ENCODE data around the gene FGF18. TPM values are rescaled to one million over a fixed set of nuclear protein-coding genes. Genes with fewer than 3 reads are reported as not detected.
A peak's percentile ranks its signal among the peaks of the same experiment; 100 is the strongest.
"Not testable (repeated sequence)": the region's sequence is repeated elsewhere in the genome, so short reads cannot be mapped to it uniquely, and the experiment has no call there.

Gene FGF18
- total RNA-seq, 1 experiment from 2014 or later = 0.06 TPM

DNA sequence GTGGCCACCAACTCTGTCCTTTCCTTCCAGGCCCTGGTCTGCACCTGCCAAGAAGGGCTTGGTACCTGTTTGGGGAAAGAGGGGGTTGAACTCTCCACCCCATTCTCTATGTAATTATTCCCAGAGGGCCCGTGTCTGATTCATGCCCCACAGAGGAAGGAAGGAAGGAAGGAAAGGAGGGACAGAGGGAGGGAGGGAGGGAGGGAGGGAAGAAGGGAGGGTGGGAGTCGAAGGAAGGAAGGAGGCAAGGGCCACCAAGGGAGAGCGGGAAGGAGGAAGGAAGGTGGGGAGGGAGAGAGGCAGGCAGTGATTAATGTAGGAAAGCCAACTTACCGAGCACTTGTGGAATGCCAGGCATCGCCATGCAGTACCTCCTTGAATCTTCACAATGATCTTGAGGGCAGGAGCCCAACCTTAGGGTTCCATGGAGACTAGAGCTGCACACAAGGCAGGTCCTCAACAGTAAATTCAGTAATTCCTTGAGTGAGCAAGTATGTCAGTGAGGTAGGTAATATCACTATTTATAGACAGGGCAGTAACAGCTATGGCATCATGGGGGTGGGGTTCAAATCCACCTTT is 75.8 kb downstream of the FGF18 start:
- peak; percentile 22 for DNase-seq (ENCODE audit: low read depth)

DNA sequence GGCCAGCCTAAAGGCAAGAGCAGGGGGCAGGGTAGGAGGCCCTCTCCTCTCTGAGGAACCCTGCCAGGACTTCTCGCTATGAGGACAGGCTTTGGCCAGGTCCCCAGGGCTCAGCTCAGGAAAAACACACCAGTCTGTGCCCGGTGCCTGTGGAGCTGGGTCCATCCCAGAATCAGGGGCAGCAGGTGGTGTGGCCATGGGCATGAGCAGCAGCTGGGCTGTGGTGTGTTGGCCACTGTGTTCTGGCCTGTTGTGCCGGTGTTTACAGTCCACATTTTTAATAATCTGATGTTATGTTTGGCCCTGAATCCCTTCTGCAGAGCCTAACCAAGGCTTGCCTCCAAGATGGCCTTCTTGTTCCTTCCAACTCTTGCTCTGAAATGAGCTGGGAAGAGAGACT is 77.0 kb downstream of the FGF18 start:
- peak; percentile 21 for DNase-seq (ENCODE audit: low read depth)

DNA sequence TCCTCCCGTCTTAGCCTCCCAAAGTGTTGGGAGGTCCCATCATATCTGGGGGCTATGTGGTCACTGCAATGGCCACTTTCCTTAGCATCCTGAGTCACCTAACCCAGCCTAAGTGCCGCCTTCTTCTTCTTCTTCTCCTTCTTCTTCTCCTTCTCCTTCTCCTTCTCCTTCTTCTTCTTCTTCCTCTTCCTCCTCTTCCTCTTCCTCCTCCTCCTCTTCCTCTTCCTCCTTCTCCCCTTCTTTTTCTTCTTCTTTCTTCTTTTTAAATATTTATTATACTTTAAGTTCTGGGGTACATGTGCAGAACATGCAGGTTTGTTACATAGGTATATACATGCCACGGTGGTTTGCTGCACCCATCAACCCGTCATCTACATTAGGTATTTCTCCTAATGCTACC is 78.0 kb downstream of the FGF18 start:
- not testable (repeated sequence) for DNase-seq (ENCODE audit: low read depth)

DNA sequence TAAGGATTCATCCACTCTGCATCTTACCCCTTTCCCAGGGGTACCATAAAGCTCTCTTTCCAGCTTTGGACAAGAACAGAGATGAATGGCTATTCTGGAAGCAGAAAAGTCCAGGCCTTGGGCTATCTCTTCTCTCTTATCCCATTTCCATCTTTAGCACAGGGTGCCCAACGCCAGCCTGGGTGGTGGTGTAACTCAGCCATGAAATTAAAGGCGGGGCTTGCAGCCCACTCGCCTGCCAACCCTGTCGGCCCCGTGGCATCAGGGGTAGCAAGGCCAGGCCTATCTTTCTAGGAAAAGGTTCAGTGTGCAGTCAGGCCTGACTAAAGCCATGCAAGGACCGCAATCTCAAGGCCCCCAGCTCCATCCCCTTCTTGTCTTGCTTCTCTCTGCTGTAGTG is 78.7 kb downstream of the FGF18 start:
- DNase-seq (ENCODE audit: low read depth) = no peak

DNA sequence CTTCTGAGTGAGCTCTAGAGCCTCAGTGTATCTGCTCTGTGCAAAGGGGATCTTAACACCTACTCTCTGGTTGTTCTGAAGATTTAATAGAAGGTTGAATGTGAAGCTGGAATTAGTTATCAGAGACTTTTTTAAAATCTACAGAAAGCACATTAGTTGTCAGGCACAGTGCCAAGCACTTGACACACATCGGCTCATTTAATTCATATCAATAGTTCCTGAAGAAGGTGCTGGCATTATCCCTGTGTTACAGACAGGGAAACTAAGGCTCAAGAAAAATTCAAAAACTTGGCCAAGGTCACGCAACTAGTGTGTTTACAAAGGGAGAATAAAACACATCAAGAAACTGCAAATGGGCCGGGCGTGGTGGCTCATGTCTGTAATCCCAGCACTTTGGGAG is 80.2 kb downstream of the FGF18 start:
- no peak for DNase-seq (ENCODE audit: low read depth)

DNA sequence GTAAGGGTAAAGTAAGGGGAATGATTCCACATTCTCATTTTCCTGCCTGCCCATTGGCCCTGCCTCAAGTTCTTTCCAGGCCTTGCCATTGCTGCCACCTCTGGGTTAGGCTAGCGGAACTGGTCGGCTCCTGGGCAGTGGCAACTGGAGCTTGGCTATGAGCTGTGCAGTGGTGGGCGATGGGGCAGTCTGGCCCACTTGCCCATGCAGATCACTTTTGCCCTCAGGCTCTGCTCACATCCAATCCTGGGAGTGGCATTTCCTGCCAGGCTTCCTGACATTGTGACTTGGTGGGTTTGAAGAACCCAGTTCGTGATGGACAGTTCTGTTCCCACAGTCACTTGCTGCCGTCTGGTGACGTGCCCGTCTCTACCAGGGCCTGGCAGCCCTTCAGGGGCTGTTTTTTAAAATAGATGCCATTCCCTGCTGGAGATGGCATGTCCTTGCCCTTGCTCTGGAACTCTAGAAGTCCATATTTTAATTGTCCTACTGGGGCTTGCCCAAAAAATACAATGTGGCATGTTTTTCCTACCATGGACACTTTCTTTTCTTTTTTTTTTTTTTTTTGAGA is 86.1 kb downstream of the FGF18 start:
- DNase-seq (ENCODE audit: low read depth) = no peak

DNA sequence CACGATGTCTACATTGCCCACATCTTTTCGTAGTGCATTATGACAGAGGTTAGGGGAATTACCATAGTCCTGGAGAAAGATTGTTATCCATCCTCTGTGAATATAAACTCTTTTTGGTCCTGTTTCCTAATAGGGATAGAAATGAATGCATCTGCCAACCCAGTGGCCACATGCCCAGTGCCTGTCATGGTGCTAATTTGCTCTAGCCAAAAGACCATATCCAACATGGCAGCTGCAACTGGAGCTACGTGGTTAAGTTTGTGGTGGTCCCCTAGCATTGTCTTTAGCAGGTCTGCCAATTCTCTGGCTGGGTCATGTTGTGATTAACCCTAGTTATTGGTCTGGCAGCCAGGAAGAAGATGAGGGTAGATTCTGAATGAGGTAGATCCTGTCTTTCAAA is 87.5 kb downstream of the FGF18 start:
- no peak for DNase-seq (ENCODE audit: low read depth)

Other genes with a start within 250 kb of the FGF18 start
- not detected in 2 replicates for gene TLX3, start 110.4 kb upstream of the FGF18 start, total RNA-seq (2014; rRNA removed)
- gene NPM1, start 31.8 kb upstream of the FGF18 start, total RNA-seq (2014; rRNA removed) = 1,266 and 1,268 TPM in 2 replicates